PC-3 (cell line): ENCODE results near the gene TSTD2. TPM values are rescaled to one million over a fixed set of nuclear protein-coding genes. Genes with fewer than 3 reads are reported as not detected.

Experiments
- ATAC-seq: fragments of 200-7000 bp; cut with Tn5 transposase; 2 replicates; pipeline ENCODE4 v1.9.1; 2020; ENCODE audit warnings: mild to moderate bottlenecking, moderate library complexity
- BruUV-seq: library from RNA; stranded (reverse); fragments of 400-500 nt; replicated peaks from 2 replicates; lab custom pipeline; 2021; lab: Mats Ljungman, UMichigan
- CTCF ChIA-PET: fragments of 300-600 bp; sonication (Branson Sonifier 250); formaldehyde crosslinking; loops from one replicate; lab custom pipeline; 2022; ENCODE audit warnings: antibody characterized with exemption; lab: Charles Lee
- POLR2A ChIA-PET: fragments of 300-600 bp; sonication (Branson Sonifier 250); formaldehyde crosslinking; loops from one replicate; lab custom pipeline; 2022; ENCODE audit warnings: antibody characterized with exemption; ENCODE audit not compliant: unreplicated experiment; lab: Charles Lee
- DNase-seq: peaks from one replicate; pipeline ENCODE4 v3.0.0-alpha.2; 2015
- H2AFZ ChIP-seq: fragments of 300-600 bp; sonication (generic); 2 replicates; pipeline ENCODE4 v1.6.0; 2016; ENCODE audit warnings: antibody characterized with exemption, low read length
- H3F3A ChIP-seq: fragments of 300-600 bp; sonication (generic); one replicate; pipeline ENCODE4 v1.6.0; 2017; ENCODE audit warnings: antibody characterized with exemption, low read length, control low read depth, mild to moderate bottlenecking; ENCODE audit not compliant: unreplicated experiment
- H3K27ac ChIP-seq: fragments of 300-600 bp; sonication (generic); 2 replicates; pipeline ENCODE4 v1.5.1; 2016; ENCODE audit warnings: mild to moderate bottlenecking, low read length
- H3K27me3 ChIP-seq: fragments of 300-600 bp; sonication (generic); 2 replicates; pipeline ENCODE4 v1.6.1; 2016; ENCODE audit warnings: low read length, mixed read lengths
- H3K36me3 ChIP-seq: fragments of 300-600 bp; sonication (generic); 2 replicates; pipeline ENCODE4 v1.6.1; 2016; ENCODE audit warnings: low read depth, mixed run types, low read length, mixed read lengths
- H3K4me1 ChIP-seq: fragments of 300-600 bp; sonication (generic); 2 replicates; pipeline ENCODE4 v1.5.1; 2016; ENCODE audit warnings: low read length; ENCODE audit not compliant: insufficient read depth
- H3K4me2 ChIP-seq: fragments of 300-600 bp; sonication (generic); 2 replicates; pipeline ENCODE4 v1.6.0; 2016; ENCODE audit warnings: low read length
- H3K4me3 ChIP-seq: fragments of 300-600 bp; sonication (generic); 2 replicates; pipeline ENCODE4 v1.5.1; 2016; ENCODE audit warnings: mild to moderate bottlenecking, low read length, mixed read lengths
- H3K79me2 ChIP-seq: fragments of 300-600 bp; sonication (generic); 2 replicates; pipeline ENCODE4 v1.6.1; 2017; ENCODE audit warnings: low read length, mixed read lengths
- H3K9ac ChIP-seq: fragments of 300-600 bp; sonication (generic); 2 replicates; pipeline ENCODE4 v1.6.0; 2016; ENCODE audit warnings: mild to moderate bottlenecking, low read length
- H3K9me2 ChIP-seq: fragments of 300-600 bp; sonication (generic); replicated peaks from 2 replicates; pipeline ENCODE4 v1.6.1; 2016; ENCODE audit warnings: mixed run types, low read length, mixed read lengths
- H3K9me3 ChIP-seq: fragments of 300-600 bp; sonication (generic); 2 replicates; pipeline ENCODE4 v1.6.1; 2016; ENCODE audit warnings: low read length, mixed read lengths
- H4K20me1 ChIP-seq: fragments of 300-600 bp; sonication (generic); 2 replicates; pipeline ENCODE4 v1.6.1; 2016; ENCODE audit warnings: low read length, mixed read lengths
- CTCF ChIP-seq: fragments of 300-600 bp; sonication (generic); conservative IDR thresholded peaks from 2 replicates; pipeline ENCODE4 v1.5.1; 2017; ENCODE audit warnings: antibody characterized with exemption, low read depth, mild to moderate bottlenecking, low read length
- EZH2 ChIP-seq: fragments of 300-600 bp; sonication (generic); IDR thresholded peaks from one replicate; pipeline ENCODE4 v1.6.1; 2017; ENCODE audit warnings: antibody characterized with exemption, mild to moderate bottlenecking, low read length; ENCODE audit not compliant: unreplicated experiment
- EZH2phosphoT487 ChIP-seq: fragments of 300-600 bp; sonication (generic); IDR thresholded peaks from 2 replicates; pipeline ENCODE4 v1.6.1; 2018; ENCODE audit warnings: mild to moderate bottlenecking, antibody characterized with exemption, low read length, borderline replicate concordance
- intact Hi-C: fragments of 100-400 bp; cut with micrococcal nuclease; formaldehyde crosslinking; loops from 2 replicates; pipeline ENCODE4 v1.9.0; 2023
- total RNA-seq: library from RNA; depleted of rRNA; stranded (reverse); fragments of >200 nt; gene quantifications from 2 replicates; pipeline ENCODE4 v1.2.3, GENCODE V29; 2014

The TSTD2 gene
- total RNA-seq, 1 experiment from 2014 or later: 11.2 TPM

- H3F3A ChIP-seq: no peaks in the 10 kb centered on the region
- no peaks in the 10 kb centered on the region for H3K27me3 ChIP-seq
- H3K4me1 ChIP-seq: no peaks in the 10 kb centered on the region
- H2AFZ ChIP-seq: no peak overlapping the region
- BruUV-seq: no TSS peak
- no peak overlapping the region for H3K4me2 ChIP-seq
- H3K79me2 ChIP-seq: no peaks in the 10 kb centered on the region
- no peak overlapping the region for H3K4me3 ChIP-seq
- H3K9me3 ChIP-seq: no peaks in the 10 kb centered on the region
- intact Hi-C loops: no loop called here
- POLR2A ChIA-PET: interaction anchor here (0.7 kb wide), 1 partner anchor 946 kb away, joined by 8 read pairs; no protein-coding TSS in a partner anchor
- H3K9me2 ChIP-seq: no peaks in the 10 kb centered on the region
- no peak for TF ChIP-seq EZH2
- TF ChIP-seq EZH2phosphoT487: no peak
- TF ChIP-seq CTCF: no peak
- no peaks in the 10 kb centered on the region for H4K20me1 ChIP-seq
- H3K36me3 ChIP-seq: no peaks in the 10 kb centered on the region
- DNase-seq (no peak), ATAC-seq (no peak)
- H3K9ac ChIP-seq: no peak overlapping the region
- CTCF ChIA-PET: no interaction called here
- no peak overlapping the region for H3K27ac ChIP-seq
Observed at GRCh38 chr9:97557606-97558095, 75.5 kb downstream of the TSTD2 start.

GRCh38 chr9:97556721-97557605 is 76.2 kb downstream of the TSTD2 start:
- ChIA-PET CTCF (no interaction called here), POLR2A (no interaction called here)
- Histone ChIP-seq H3F3A (no peaks in the 10 kb centered on the region), H3K4me2 (no peak overlapping the region), H3K4me3 (no peak overlapping the region), H4K20me1 (no peaks in the 10 kb centered on the region), H2AFZ (no peak overlapping the region), H3K27me3 (no peaks in the 10 kb centered on the region), H3K9me3 (no peaks in the 10 kb centered on the region), H3K27ac (no peak overlapping the region), H3K4me1 (no peaks in the 10 kb centered on the region), H3K79me2 (no peaks in the 10 kb centered on the region), H3K9me2 (no peaks in the 10 kb centered on the region), H3K36me3 (no peaks in the 10 kb centered on the region), H3K9ac (no peak overlapping the region)
- no TSS peak for BruUV-seq
- DNase-seq (no peak), ATAC-seq (no peak)
- intact Hi-C loops: no loop called here
- TF ChIP-seq EZH2: no peak
- no peak for TF ChIP-seq CTCF
- TF ChIP-seq EZH2phosphoT487: no peak

- Histone ChIP-seq H3K9me2 (no peaks in the 10 kb centered on the region), H3F3A (no peaks in the 10 kb centered on the region), H4K20me1 (no peaks in the 10 kb centered on the region), H3K36me3 (no peaks in the 10 kb centered on the region), H3K4me3 (no peak overlapping the region), H3K27me3 (no peaks in the 10 kb centered on the region), H3K27ac (no peak overlapping the region), H3K9ac (no peak overlapping the region), H2AFZ (no peak overlapping the region), H3K79me2 (no peaks in the 10 kb centered on the region), H3K9me3 (no peaks in the 10 kb centered on the region), H3K4me2 (no peak overlapping the region), H3K4me1 (no peaks in the 10 kb centered on the region)
- POLR2A ChIA-PET: no interaction called here
- ATAC-seq (no peak), DNase-seq (no peak)
- BruUV-seq: no TSS peak
- intact Hi-C loops: no loop called here
- CTCF ChIA-PET: no interaction called here
- no peak for TF ChIP-seq EZH2phosphoT487
Observed at GRCh38 chr9:97556036-97556720, 77.0 kb downstream of the TSTD2 start.
